Measurements from ENCODE around the gene CENPB.

DNA sequence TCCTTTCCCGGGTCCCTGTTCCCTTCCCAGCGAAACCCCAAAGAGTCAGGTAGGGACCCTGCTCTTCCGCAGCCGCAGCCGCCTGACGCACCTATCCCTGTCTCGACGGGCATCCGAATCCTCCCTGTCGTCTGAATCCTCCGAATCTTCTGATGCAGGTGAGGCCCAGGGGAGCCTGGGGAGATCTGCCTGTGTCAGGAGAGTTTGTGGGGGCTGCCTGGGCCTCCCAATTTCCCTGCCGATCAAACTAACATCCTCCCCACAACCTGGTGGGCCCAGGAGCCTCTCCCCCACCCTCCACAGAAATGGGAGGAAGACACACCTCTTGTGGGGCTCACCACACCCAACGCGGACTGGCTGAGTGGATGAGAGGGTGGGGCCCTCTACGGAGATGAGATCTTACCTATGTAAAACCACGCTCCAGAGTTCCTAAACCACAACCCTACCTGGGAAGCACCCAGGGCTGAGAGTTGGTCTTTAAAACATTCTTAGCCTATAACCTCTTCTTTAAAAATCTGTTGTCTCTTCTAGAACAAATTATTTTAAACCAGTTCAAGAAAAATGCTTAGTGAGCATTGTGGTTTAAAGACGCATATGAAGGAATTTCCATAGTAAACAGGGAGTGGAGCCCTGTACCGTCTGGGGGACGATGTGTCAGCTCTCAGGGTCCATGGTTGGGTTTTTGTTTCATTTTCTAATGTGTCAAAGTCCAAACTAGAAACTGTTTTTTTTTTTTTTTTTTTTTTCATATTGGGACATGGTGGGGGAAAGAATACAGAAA lies 11.2 kb upstream of the CENPB start:
- no peak for TF ChIP-seq CTCF (optimal IDR thresholded peaks at IDR 0.05 in 1 of 3, IDR thresholded peaks at IDR 0.05 in 1 of 3, conservative IDR thresholded peaks at IDR 0.05 in 1 of 3; ENCODE audit: extremely low read depth in 1 of 3, insufficient read depth in 2 of 3, low read length in 3 of 3)
- no peak for TF ChIP-seq EZH2 (IDR thresholded peaks at IDR 0.05; ENCODE audit: low read length)

All from keratinocyte (primary cell).